Left ventricle myocardium inferior (tissue), 1 donor: ENCODE data around the gene SMIM29. TPM values are rescaled to one million over a fixed set of nuclear protein-coding genes. Genes with fewer than 3 reads are reported as not detected.

Experiments used
- DNase-seq: peaks from one replicate; pipeline ENCODE4 v3.0.0-alpha.2; 2020
- H3K27ac ChIP-seq: fragments of 200-600 bp; replicated peaks from 2 replicates; pipeline ENCODE4 v1.8.0; 2021
- H3K27me3 ChIP-seq: fragments of 200-600 bp; 2 replicates; pipeline ENCODE4 v1.8.0; 2021; ENCODE audit warnings: low read depth
- H3K36me3 ChIP-seq: fragments of 200-600 bp; 2 replicates; pipeline ENCODE4 v1.8.0; 2021
- H3K4me1 ChIP-seq: fragments of 200-600 bp; 2 replicates; pipeline ENCODE4 v1.8.0; 2021
- H3K4me3 ChIP-seq: fragments of 200-600 bp; 2 replicates; pipeline ENCODE4 v1.8.0; 2021; ENCODE audit warnings: mild to moderate bottlenecking, moderate library complexity
- H3K9me3 ChIP-seq: fragments of 200-600 bp; replicated peaks from 2 replicates; pipeline ENCODE4 v1.8.0; 2021
- intact Hi-C: fragments of 100-400 bp; cut with micrococcal nuclease; formaldehyde crosslinking; loops from one replicate; pipeline ENCODE4 v1.11.0; 2022
- total RNA-seq: library from RNA; stranded (reverse); fragmentation: NEBNext Ultra II Directional; extraction: Animal tissue kit (Norgen Biotek cat#: 25700); gene quantifications from one replicate; pipeline ENCODE4 v1.2.1, GENCODE V29; 2021
- TF ChIP-seq, protein P1 (sequence below): fragments of 200-600 bp; IDR thresholded peaks from 2 replicates; pipeline ENCODE4 v1.8.0; 2021; ENCODE audit warnings: antibody characterized with exemption, mild to moderate bottlenecking, borderline replicate concordance
- donor health status: DM: no; HTN: yes; CAD: no; lungs with severe emphysema.

The SMIM29 gene
- total RNA-seq, 1 donor from 2014 or later: 27.1 TPM

DNA sequence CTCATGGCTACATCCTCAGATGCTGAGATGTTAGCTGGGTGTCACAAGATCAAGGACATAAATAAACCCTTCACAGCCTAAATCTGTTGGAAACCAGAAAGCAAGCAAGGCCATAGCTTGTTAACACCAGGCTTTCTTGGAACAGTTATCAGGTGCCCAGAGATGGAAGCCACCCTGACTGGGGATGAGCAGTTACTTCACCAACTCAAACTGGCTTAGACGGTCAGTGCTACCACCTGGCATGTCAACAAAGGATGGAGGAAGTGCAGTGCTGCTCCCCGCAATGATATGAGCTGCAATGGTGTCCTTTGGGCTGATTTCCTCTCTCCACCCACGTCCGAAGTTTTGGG lies 28.9 kb upstream of the SMIM29 start:
- peaks cover 2% of the 10 kb centered on the region for H3K36me3 ChIP-seq
- intact Hi-C loops: no loop called here
- no peak for DNase-seq
- H3K27ac ChIP-seq: peak overlapping the region; percentile 87
- TF ChIP-seq, protein P1, sequence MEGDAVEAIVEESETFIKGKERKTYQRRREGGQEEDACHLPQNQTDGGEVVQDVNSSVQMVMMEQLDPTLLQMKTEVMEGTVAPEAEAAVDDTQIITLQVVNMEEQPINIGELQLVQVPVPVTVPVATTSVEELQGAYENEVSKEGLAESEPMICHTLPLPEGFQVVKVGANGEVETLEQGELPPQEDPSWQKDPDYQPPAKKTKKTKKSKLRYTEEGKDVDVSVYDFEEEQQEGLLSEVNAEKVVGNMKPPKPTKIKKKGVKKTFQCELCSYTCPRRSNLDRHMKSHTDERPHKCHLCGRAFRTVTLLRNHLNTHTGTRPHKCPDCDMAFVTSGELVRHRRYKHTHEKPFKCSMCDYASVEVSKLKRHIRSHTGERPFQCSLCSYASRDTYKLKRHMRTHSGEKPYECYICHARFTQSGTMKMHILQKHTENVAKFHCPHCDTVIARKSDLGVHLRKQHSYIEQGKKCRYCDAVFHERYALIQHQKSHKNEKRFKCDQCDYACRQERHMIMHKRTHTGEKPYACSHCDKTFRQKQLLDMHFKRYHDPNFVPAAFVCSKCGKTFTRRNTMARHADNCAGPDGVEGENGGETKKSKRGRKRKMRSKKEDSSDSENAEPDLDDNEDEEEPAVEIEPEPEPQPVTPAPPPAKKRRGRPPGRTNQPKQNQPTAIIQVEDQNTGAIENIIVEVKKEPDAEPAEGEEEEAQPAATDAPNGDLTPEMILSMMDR: no peak
- peaks cover 83% of the 10 kb centered on the region for H3K4me1 ChIP-seq
- no peaks in the 10 kb centered on the region for H3K27me3 ChIP-seq
- H3K9me3 ChIP-seq: no peaks in the 10 kb centered on the region
- H3K4me3 ChIP-seq: no peak overlapping the region

DNA sequence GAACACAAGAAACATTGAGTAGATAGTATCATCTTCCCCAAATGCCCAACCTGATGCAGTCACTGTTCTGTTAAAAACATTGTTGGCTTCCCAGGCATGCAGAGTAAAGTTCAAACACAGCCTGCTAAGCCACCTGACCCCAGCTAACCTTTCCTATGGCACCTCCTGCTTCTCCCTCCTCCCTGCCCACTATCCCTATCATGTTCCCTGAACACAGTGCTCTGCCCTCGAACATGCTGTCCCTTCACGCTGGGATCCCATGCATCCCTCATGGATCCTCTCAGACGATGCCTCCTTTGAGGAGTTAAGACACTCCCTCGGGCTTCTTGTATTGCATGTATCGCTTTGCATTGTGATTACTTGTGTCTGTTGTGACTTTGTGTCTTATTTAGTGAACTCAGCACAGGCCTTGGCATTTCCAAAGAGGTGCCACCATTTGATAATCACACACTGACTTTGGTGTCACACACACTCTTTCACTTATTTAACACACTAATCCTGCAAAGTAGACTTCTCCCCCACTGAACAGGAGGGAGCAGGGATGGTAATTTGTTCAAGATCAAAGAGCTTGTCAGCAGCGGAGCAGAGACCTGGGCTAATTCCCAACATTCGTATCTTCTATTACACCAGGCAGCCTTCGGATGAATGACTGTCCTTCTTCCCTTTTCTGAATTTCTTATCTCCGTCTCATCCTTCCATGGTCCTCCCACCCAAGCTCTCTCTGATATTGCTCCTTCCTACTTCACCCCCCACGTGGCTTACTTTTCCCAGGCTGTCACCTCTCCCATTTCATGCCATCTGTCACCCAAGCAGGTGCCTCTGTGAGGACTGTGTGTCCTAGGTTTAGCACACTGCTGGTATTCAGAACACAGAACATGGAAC lies 28.3 kb upstream of the SMIM29 start:
- peak; percentile 35 for DNase-seq
- Histone ChIP-seq H3K27me3 (no peaks in the 10 kb centered on the region), H3K9me3 (no peaks in the 10 kb centered on the region), H3K4me3 (no peak overlapping the region), H3K36me3 (peaks cover 2% of the 10 kb centered on the region), H3K4me1 (peaks cover 83% of the 10 kb centered on the region), H3K27ac (peak overlapping the region; percentile 87)
- intact Hi-C loops: no loop called here
- TF ChIP-seq, protein P1: no peak

DNA sequence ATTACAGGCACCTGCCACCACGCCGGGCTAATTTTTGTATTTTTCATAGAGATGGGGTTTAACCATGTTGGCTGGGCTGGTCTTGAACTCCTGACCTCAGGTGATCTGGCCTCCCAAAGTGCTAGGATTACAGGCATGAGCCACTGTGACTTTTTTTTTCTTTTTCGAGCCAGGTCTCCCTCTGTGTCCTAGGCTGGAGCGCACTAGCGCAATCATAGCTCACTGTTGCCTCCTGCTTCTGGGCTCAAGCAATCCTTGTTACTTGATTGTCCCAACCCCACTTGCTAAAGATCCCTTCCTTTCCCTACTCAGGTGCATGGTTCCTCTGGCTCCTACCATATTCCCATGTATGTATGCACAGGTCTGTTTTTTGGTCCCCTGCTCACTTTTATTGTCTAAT lies 27.4 kb upstream of the SMIM29 start:
- Histone ChIP-seq H3K27ac (peak overlapping the region; percentile 87), H3K4me1 (peaks cover 77% of the 10 kb centered on the region), H3K27me3 (no peaks in the 10 kb centered on the region), H3K9me3 (no peaks in the 10 kb centered on the region), H3K4me3 (no peak overlapping the region), H3K36me3 (peaks cover 2% of the 10 kb centered on the region)
- TF ChIP-seq, protein P1: no peak
- DNase-seq: no peak
- intact Hi-C loops: no loop called here

DNA sequence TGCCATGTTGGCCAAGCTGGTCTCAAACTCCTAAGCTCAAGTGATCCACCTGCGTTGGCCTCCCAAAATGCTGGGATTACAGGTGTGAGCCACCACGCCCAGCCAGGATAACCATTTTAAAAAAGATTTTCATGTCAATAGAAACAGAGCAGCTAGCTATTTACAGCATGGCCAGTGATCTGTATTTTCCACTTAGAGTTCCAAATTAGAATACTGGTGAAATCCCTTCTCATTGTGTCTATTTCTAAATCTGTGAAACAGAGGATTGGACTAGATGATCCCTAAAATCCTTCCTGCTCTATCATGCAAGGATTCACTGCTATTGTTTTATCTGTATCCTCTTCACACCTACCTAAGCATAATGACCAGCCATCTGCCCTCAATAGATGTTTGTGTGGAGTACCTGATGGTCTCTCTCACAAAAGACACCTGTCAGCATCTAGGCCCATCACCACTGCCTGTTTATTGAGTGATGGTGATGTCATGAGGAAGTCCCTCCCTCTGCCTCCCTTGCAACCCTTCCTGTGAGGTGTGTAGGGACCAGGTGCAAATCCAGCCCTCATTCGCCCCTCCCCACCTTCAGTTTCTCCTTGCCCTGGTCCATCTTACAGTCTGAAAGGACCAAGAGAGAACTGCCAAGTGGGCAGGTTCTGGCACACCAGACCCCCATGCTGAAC lies 26.5 kb upstream of the SMIM29 start:
- H3K4me3 ChIP-seq: no peak overlapping the region
- H3K4me1 ChIP-seq: peaks cover 73% of the 10 kb centered on the region
- H3K27me3 ChIP-seq: no peaks in the 10 kb centered on the region
- intact Hi-C loops: no loop called here
- peak overlapping the region; percentile 87 for H3K27ac ChIP-seq
- no peaks in the 10 kb centered on the region for H3K9me3 ChIP-seq
- H3K36me3 ChIP-seq: peaks cover 2% of the 10 kb centered on the region
- no peak for DNase-seq
- TF ChIP-seq, protein P1: no peak

DNA sequence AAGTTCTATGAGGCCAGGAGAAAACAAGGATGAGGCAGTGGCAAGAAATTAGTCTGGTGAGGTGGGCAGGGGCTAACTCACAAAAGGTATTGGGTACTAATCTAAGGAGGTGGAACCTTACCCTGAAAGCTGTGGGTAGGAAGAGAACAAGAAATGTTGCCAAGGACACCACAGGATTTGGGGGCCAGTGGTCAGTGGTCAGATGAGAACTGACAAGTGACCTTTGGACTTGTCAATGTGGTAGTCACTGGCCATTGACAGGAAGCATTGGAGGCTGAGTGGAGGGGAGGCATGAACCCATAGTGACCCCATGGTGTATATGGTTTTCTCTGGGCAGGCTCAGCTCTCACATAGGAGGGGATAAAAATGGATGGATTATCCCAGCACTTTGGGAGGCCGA lies 25.3 kb upstream of the SMIM29 start:
- peaks cover 2% of the 10 kb centered on the region for H3K36me3 ChIP-seq
- no peak overlapping the region for H3K4me3 ChIP-seq
- DNase-seq: no peak
- TF ChIP-seq, protein P1: no peak
- H3K4me1 ChIP-seq: peaks cover 61% of the 10 kb centered on the region
- intact Hi-C loops: no loop called here
- no peaks in the 10 kb centered on the region for H3K27me3 ChIP-seq
- no peaks in the 10 kb centered on the region for H3K9me3 ChIP-seq
- peak overlapping the region; percentile 87 for H3K27ac ChIP-seq
